Stimulated activated naive CD4-positive, alpha-beta T cell (primary cell): ENCODE data around the gene FILIP1L.
"Not testable (repeated sequence)": the region's sequence is repeated elsewhere in the genome, so short reads cannot be mapped to it uniquely, and the experiment has no call there.

Experiments
- DNase-seq, 6 experiments: peaks; one replicate each; lab custom pipeline; 2025; lab: John Stamatoyannopoulos, UW

The FILIP1L gene

DNA sequence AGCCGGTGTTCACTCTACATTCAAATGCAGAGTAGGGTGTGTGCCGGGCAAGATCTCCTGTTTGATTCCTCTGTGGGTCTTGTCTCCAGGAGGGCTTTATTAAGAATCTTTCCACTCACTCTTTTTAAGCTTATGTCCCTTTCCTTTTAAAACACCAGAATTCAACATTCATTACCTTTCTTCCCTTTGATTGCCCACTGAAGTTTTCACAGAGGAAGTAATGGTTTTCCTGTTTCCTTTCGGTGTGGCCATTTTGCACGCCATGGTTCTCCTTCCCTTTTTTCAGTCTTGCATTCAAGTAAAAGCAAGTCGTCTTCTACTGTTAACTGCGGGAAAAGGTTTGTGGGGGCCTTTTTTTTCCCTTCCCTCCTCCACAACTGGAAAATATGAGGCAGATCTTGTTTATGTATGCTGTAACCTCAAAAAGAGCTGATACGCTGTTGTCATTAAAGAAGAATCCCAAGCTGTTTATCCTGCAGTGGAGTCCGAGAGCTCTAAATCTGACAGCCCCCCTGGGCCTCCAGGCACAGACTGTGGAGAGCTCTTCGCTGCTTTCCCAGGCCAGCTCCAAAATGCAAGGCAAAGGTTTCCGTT, 40.5 kb downstream of the FILIP1L start:
- DNase-seq: peak in 1 of 6 experiments; percentile 5

DNA sequence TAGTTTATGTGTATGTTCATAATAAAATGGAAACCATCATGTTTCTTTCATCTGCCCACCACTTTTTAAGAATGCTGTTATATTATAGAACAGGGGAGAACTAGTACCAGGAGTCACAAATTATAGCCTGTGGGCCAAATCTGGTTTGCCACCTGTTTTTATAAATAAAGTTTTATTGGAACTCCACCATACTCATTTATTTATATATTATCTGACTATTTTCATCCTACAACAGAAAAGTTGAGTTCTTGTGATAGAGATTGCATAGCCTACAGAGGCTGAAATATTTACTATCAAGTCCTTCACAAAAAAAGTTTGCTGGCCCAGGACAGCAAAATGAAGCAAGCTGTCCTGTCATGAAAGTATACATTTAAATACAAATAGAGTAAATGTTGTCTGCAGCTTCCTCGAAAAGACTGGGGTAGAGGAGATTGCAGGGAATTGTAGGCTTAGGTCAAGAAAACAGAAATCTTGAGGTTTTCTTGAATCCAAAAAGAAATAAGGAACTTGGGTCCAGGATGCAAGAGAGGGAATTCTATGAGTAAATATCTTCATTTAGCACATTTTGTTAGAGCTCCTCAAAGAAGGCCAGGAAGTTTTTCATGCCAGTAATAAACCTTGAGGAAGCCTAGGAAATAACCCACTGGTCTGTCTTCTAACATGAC, 41.1 kb downstream of the FILIP1L start:
- no peak for DNase-seq

DNA sequence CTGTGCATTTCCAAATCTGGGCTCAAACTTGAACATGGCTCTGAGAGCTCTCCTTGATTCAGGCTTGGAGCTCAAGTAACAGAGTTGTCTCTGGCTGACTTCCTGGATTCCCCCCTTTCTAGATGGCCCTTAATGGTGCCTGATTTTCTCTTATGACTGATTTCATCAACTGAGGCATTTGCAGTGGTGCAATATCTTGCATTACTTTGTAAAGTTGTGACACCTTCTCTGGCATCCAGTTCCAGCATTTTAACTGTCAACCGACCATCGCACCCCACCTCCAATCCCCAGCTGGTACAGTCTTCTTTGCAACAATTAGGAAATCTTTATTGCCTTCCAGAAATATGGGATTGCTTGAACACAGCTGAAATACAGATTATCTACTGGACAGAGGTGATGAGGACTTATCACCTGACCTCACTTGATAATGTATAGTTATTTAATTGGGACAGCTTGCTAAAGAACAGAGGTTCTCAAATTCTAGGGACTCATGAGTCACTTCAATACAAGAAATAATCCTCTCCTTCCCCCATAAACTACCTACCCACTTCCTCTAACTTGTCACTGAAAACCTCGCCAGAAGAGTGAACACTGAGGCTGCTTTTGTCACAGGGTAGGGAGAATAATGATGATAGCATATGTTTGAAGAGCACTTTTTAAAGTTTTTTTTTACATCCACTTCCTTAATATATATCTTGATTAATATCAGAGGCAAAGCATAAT, 41.8 kb downstream of the FILIP1L start:
- DNase-seq: peak in 1 of 6 experiments; percentile 5

DNA sequence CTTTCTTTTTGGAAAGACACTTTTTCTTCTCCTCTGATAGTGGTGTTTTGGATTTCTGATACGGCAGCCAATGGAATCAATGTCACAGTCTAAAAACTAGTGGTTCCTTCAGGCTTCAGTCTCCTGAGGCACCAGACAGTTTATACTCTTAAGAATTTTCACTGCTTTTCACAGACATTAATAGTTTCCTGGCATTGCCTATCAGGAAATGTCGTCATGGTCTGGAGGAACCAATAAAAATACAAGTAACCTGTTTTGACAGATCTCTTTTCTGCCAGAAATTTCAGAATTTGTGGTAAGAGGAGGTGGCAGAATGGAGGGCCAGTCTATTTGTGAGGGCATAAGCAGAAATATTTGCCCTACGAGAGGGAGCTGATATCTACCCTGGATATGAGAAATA, 44.8 kb downstream of the FILIP1L start:
- DNase-seq: no peak

DNA sequence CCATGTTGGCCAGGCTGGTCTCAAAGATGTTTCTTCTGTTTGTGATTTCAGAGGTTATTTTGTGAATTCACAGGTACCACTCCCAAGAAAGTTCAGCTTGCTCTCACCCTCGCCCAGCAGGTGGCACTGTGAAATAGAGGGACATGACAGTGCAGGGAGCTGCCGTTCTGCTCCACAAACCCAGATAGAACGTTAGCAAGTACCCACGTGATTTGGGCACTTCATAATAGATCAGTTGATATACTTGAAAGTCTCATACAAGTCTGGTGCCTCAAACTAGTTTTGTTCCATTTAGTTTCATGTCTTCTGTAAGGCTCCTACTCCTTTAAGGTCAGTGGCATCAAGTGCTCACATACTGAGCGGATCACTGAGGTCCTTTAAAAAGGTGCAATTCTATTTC, 45.5 kb downstream of the FILIP1L start:
- peak; percentile 45 to 70 (median 58) for DNase-seq

DNA sequence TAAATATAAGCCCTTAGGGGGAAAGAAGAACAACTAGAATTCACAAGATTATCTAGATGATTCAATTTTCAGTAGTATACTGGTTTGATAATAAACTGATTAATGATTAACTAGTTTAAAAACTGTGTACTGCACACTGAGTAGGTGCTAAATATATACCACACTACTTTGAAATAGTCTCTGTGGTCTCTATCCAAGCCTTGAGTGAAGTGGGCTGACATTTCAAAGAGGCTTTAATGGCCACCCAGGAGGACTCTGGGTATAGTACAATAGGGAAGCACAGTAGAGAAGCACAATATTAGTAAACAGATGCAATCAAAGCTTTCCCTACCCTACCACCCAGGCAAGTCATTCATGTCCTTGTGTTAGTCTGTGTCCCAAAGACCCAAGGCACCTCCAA, 46.7 kb downstream of the FILIP1L start:
- no peak for DNase-seq

DNA sequence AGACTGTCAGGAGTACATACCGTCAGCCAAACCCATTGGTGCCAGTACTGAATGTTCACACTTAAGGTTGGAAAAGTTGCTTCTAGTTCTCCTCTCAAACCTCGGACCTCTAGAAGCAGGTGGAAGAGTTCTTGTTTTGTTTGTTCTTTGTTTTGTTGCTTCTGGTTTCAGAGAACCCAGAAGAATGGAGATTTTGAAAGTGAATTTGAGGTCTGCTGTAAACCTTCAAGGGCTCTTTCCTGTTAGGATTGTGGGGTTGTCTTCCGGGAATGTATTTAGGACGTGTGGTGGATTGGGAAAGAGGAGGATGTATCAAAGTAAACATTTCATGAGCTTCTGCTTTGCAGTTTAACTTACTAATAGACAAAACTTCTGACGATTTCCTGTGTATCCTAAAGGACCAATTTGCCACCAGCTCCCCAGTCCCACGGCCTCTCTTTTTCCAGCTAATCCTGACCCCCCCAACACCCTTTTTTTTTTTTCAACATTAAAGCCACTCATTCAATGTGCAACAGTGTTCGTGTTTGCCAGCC, 50.3 kb downstream of the FILIP1L start:
- no peak for DNase-seq

DNA sequence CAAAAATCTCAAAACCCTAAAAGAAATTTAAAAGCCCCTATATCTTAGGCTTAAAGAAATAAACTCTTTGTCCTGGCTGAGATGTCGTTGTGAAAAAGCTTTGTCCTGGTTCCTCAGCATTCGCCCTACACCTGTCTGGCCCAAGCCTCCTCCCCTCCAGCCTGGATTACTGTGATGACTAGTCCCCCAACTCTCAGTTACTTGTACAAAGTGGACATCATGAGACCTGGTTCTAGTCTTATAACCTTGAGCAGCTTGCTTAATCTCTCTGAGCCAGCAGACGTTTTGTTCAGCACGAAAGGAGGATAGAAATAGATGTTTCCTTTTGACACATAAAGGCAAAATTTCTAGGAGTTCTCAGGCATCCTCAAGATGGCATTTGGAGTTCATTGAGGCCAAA, 51.6 kb downstream of the FILIP1L start:
- DNase-seq: no peak

DNA sequence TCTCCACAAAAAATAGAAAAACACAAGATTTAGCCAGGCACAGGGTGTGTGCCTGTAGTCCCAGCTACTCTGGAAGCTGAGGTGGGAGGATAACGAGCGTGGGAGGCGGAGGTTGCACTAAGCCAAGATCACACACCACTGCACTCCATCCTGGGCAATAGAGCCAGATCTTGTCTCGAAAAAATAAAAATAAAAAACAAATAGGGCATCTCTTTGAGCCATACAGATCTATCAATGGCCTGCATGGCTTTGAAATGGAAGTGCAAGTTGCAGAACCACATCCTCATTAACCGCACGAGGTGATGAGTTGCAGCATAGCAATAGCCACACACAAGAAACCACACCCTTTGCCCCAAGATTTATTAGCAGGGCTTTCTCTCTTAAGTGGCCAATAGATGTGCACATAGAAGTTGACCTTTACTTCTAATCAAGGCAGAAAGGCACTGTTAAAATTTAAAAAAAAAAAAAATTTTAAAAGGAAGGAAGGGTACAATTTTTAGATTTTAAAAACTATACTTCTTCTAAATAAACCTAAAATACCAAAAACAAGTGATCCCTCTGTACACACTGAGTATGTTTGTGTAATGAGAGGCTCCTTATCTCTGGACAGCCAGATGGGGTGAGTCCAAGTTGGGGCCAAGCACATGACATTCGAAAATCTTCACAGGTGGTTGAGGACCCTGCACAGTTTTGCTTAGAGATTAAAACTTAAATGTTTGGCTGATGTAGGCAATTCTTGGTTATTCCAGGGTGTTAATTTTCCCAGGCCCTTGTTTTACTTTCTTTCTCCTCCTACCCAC, 53.4 kb downstream of the FILIP1L start:
- no peak for DNase-seq

DNA sequence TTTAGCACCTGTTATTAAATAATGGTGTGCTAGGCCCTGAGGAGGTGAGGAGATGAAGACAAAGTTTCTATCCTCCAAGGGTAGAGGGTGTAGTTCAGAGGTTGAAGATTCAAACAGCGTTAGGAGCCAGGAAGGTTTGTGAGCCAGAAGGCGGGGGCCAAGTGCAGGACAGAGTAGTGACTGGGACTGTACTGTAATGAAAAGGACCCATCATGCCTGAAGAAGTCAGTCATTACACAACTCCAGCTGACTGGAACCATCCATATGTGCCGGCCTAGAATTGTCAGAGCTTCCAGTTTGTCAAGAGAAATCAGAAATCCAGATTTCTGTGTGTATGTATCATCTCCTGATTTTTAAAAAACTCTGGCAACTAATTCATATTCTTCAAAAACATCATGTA, 54.8 kb downstream of the FILIP1L start:
- DNase-seq: no peak

DNA sequence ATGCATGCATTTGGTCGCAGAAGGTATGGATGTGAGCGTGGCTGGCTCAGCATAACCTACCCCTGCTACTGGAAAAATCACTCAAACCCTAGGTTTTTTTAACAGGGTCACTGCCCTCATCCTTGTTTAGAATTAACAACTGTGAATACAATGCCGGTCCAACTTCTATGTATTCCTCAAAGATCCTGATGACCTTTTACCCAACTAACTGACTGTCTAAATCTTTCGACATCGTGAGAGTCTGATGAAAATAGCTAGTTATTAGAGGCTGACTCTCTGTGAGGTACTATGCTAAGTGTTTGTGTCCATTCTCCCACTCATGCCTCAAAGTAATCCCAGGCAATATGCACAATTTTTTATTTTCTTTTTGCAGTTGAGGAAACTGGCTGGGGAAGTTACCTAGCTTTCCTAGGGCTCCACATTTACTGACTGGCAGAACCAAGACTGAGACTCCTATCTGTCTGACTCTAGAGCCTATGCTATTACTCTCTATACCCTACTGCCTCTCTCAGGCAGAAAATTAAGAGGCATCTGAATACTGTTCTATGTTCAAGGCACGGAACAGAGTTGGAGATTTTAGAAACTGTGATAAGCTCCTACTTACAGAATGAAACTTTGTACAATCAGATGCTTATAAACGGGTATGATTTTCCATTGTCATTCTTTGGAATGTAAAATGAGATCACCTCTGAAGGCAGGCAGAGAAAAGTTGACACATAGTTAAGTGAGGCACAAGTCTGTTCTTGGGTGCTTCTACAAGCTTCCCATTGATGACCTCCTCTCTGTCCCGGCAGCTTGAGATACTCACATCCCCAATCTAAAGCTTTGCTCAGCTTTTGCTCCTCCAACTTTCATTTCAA, 56.4 kb downstream of the FILIP1L start:
- no peak for DNase-seq

DNA sequence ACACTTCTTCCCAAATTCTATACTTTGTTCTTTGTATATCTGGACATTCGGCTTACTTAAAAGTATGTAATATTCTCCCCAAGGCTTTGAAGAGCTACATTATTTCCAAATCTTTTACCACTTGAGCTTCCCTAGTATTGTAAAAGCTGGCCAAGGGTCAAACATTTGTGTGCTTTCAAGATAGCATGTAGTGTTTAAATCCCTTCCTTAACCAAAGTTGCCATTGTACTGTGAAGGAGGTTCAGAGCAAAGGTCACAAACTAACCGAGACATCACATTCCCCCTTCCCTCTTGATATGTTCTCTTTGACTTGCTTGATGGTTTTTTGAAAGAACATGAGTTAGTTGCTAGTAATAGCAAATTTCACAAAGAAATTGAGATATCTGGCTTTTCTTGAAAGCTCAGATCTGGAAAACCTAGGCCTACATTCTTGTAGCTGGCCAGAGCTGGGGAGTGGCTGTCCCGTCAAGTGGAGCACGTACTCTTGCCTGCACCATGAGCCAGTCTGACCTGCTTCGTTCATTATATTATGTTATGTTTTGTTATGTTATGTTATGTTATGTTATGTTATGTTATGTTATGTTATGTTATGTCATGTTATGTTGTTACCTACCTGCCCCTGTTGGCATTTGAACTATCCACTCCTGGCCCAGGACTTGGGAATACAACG, 60.2 kb downstream of the FILIP1L start:
- no peak for DNase-seq

DNA sequence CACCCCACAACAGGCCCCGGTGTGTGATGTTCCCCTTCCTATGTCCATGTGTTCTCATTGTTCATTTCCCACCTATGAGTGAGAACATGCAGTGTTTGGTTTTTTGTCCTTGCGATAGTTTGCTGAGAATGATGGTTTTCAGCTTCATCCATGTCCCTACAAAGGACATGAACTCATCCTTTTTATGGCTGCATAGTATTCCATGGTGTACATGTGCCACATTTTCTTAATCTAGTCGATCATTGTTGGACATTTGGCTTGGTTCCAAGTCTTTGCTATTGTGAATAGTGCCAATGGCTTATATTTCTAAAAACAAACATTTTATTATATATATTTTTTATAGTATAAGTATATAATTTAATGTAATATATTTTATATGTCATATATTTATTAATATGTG, 62.8 kb downstream of the FILIP1L start:
- not testable (repeated sequence) for DNase-seq

DNA sequence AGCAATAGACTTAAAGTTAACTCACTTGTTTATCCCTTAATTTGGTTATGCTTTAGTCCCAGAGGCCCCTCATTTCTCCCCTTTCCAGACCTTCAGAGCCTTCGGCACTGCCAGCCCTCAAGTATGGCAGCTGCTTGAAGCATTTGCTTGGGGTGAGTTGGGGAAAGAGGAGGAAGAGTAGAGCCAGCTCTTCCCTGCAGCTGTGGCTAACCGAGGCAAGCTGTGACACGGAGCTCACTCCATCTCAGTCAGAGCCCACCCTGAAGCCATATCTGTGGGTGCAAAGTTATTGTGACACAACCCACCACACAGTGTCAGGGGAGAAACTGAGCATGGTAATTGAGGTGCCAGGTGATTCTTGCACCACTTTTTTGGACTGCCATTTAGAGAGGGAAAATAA, 66.1 kb downstream of the FILIP1L start:
- DNase-seq: no peak

DNA sequence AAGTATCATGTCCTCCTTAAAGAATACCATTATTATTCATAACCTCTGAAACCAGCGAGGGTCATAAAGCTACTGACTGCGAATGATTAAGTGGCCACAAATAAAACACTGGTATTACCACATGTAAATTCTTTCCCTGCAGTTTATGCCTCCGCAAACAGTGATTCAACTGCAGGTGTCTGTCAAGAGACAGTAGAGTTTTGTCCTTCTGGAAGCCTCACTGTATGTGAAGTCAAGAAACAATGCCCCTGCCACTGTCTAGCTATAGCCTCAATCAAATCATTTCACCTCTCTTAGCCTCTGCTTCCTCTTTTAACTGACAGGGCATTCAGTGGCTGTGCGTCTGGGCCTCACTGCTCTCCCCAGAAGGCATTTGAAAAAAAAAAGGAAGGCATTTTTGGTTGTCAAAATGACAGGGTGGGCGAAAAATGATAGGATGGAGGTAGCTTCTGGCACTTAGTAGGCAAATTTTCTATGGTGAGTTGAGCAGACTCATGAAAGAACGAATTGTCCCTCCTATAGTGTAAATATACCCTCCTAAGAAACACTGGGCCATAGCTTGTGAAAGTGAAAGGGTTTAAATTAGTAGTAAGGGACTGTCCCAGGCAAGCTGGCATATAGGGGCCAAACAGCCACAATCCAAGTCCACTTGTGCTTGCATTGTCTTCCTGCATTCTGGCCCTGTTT, 66.7 kb downstream of the FILIP1L start:
- no peak for DNase-seq

DNA sequence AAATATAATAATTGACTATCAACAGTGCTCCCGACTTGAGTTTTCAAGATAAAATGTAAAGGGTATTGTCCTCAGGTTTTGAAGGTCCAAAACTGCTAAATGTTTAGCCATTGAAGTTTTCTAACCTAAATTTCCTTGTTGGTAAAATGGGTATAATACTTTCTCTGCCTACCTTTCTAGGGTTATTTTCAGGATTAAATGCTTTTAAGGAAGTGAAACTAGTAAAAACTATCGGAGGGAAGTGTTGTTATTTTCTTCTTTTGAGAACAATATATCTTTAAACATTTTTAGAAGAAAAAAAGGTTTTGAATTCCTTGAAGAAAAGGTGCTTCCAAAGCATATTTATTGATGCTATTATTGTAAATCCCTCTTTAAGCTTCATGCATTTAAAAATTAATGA, 67.3 kb downstream of the FILIP1L start:
- no peak for DNase-seq

DNA sequence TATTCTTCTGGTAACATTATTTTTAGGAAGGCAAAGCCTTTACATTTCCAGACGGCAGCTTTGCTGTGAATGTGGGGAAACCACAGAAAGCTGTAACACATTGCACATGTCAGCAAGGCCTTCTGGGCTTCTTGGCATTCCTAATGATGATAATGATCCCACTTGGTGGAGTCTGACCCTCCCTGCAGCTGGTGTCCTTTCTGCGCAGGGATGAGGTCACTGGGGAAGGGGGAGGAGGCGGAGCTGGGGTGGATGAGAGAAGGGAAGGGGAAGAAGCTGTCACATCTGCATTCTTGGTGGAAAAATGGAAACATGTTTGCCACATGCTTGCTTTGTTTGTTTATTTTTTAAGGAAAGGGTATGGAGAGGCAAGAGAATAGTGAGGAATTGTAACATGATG, 68.6 kb downstream of the FILIP1L start:
- no peak for DNase-seq

DNA sequence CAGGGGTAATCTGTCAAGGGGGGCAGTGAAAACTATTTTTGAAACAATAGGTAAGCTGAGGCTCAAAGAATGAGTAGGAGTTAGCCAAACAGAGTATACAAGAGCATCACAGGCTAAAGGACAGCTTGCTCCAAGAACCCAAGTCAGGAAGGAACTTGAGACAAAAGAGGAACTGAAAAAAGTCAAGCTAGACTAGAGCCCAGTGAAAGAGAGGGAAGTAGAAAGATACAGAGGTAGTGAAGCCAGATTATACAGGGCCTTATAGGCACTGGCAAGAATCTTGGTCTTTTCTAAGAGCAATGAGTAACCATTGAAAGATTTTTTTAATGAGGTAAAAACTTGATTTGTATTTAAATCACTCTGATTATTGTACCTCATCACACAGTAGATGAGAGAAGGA, 69.9 kb downstream of the FILIP1L start:
- DNase-seq: no peak

DNA sequence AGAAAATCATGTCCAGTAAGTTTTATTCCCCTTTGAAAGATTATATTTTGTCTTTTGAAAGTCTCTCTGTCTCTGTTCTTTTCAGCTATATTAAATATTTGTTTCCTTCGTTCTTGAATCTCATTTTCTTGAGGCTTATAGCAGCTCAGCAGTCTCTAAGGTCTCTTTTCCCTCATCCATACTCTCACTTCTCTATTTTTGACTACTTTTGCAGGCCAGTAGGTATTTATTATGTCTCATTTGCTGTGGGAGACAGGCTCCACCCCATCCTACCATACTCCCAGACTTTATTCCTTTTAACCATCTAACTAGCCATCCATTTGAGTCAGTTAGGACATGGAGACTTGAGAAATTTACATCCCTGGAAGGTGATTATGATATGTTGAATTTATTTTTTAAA, 71.0 kb downstream of the FILIP1L start:
- no peak for DNase-seq
